Measurements from ENCODE around the gene BHLHA15. TPM values are rescaled to one million over a fixed set of nuclear protein-coding genes. Genes with fewer than 3 reads are reported as not detected.

BHLHA15 gene
- total RNA-seq, 2 donors from 2014 or later, result not detected

GRCh38 chr7:98171449-98171848 is 39.8 kb upstream of the BHLHA15 start:
- H3K27ac ChIP-seq, result no peak overlapping the region
- H3K9me3 ChIP-seq, result no peaks in the 10 kb centered on the region
- no peak overlapping the region for H3K4me3 ChIP-seq
- ATAC-seq (ENCODE audit: insufficient number of reproducible peaks, low FRiP score, low read depth) (no peak), DNase-seq (ENCODE audit: low spot score) (no peak)
- no peaks in the 10 kb centered on the region for H3K4me1 ChIP-seq (ENCODE audit: control insufficient read depth in 1 of 2, low read depth in 2 of 2)
- H3K36me3 ChIP-seq, result peaks cover 12% of the 10 kb centered on the region
- no peaks in the 10 kb centered on the region for H3K27me3 ChIP-seq (replicated peaks; ENCODE audit: insufficient read depth)
- TF ChIP-seq CTCF (IDR thresholded peaks at IDR 0.05), result no peak

- Histone ChIP-seq H3K27me3 (replicated peaks; ENCODE audit: insufficient read depth) (no peaks in the 10 kb centered on the region), H3K4me1 (ENCODE audit: control insufficient read depth in 1 of 2, low read depth in 2 of 2) (no peaks in the 10 kb centered on the region), H3K36me3 (peaks cover 12% of the 10 kb centered on the region), H3K27ac (no peak overlapping the region), H3K4me3 (no peak overlapping the region), H3K9me3 (no peaks in the 10 kb centered on the region)
- no peak for TF ChIP-seq CTCF (IDR thresholded peaks at IDR 0.05)
- no peak for DNase-seq (ENCODE audit: low spot score)
- no peak for ATAC-seq (ENCODE audit: insufficient number of reproducible peaks, low FRiP score, low read depth)
Observed at GRCh38 chr7:98174334-98175259, 36.6 kb upstream of the BHLHA15 start.

- Histone ChIP-seq H3K36me3 (peaks cover 12% of the 10 kb centered on the region), H3K9me3 (no peaks in the 10 kb centered on the region), H3K4me1 (ENCODE audit: control insufficient read depth in 1 of 2, low read depth in 2 of 2) (no peaks in the 10 kb centered on the region), H3K27ac (no peak overlapping the region), H3K4me3 (no peak overlapping the region), H3K27me3 (replicated peaks; ENCODE audit: insufficient read depth) (no peaks in the 10 kb centered on the region)
- ATAC-seq (ENCODE audit: insufficient number of reproducible peaks, low FRiP score, low read depth) (no peak), DNase-seq (ENCODE audit: low spot score) (no peak)
- TF ChIP-seq CTCF (IDR thresholded peaks at IDR 0.05), result no peak
Observed at GRCh38 chr7:98175260-98175940, 35.8 kb upstream of the BHLHA15 start.

GRCh38 chr7:98177553-98177952 is 33.7 kb upstream of the BHLHA15 start:
- Histone ChIP-seq H3K4me1 (ENCODE audit: control insufficient read depth in 1 of 2, low read depth in 2 of 2) (no peaks in the 10 kb centered on the region), H3K36me3 (peaks cover 6% of the 10 kb centered on the region), H3K27ac (no peak overlapping the region), H3K4me3 (no peak overlapping the region), H3K9me3 (no peaks in the 10 kb centered on the region), H3K27me3 (replicated peaks; ENCODE audit: insufficient read depth) (no peaks in the 10 kb centered on the region)
- TF ChIP-seq CTCF (IDR thresholded peaks at IDR 0.05), result no peak
- no peak for DNase-seq (ENCODE audit: low spot score)
- no peak for ATAC-seq (ENCODE audit: insufficient number of reproducible peaks, low FRiP score, low read depth)

- ATAC-seq (ENCODE audit: insufficient number of reproducible peaks, low FRiP score, low read depth), result no peak
- TF ChIP-seq CTCF (IDR thresholded peaks at IDR 0.05), result no peak
Observed at GRCh38 chr7:98178321-98178720, 32.9 kb upstream of the BHLHA15 start.

More at GRCh38 chr7:98178321-98178720, 32.9 kb upstream of the BHLHA15 start:
- no peak for DNase-seq (ENCODE audit: low spot score)
- no peak overlapping the region for H3K27ac ChIP-seq
- H3K4me3 ChIP-seq, result no peak overlapping the region
- no peaks in the 10 kb centered on the region for H3K9me3 ChIP-seq
- H3K36me3 ChIP-seq, result peaks cover 6% of the 10 kb centered on the region
- no peaks in the 10 kb centered on the region for H3K27me3 ChIP-seq (replicated peaks; ENCODE audit: insufficient read depth)
- H3K4me1 ChIP-seq (ENCODE audit: control insufficient read depth in 1 of 2, low read depth in 2 of 2), result no peaks in the 10 kb centered on the region

All from thoracic aorta (tissue), 2 donors.